HepG2 (cell line): Measurements from ENCODE around the gene UBA6.
"Not testable (repeated sequence)": the region's sequence is repeated elsewhere in the genome, so short reads cannot be mapped to it uniquely, and the experiment has no call there.

Source experiments
- CCDC6 ChIP-seq: sonication (generic); formaldehyde crosslinking; IDR thresholded peaks from 2 replicates; pipeline ENCODE4 v1.8.1; 2022; ENCODE audit warnings: mild to moderate bottlenecking, missing genetic modification reagents, moderate library complexity
- EP300 ChIP-seq, 3 experiments: sonication (generic) in 1 of 3; formaldehyde crosslinking in 1 of 3; IDR thresholded peaks; 2 replicates each; pipeline versions ENCODE4 v1.5.1 to v1.6.1; 2011 to 2020; ENCODE audit warnings: low read depth in 2 of 3, low read length in 2 of 3, borderline replicate concordance in 1 of 3, improper control_type of control experiment in 1 of 3, mild to moderate bottlenecking in 1 of 3, missing genetic modification reagents in 1 of 3, moderate library complexity in 1 of 3
- MTA1 ChIP-seq: sonication (generic); formaldehyde crosslinking; IDR thresholded peaks from 2 replicates; pipeline ENCODE4 v1.4.0; 2020; ENCODE audit warnings: missing genetic modification reagents, mild to moderate bottlenecking, borderline replicate concordance
- SATB2 ChIP-seq: sonication (generic); formaldehyde crosslinking; IDR thresholded peaks from 2 replicates; pipeline ENCODE4 v1.5.0; 2020; ENCODE audit warnings: missing genetic modification reagents
- TAF1 ChIP-seq: sonication (generic); formaldehyde crosslinking; IDR thresholded peaks from 2 replicates; pipeline ENCODE4 v1.4.0; 2020; ENCODE audit warnings: missing genetic modification reagents
- ZBTB33 ChIP-seq: sonication (generic); formaldehyde crosslinking; IDR thresholded peaks from 2 replicates; pipeline ENCODE4 v1.4.0; 2020; ENCODE audit warnings: missing genetic modification reagents
- ZBTB7A ChIP-seq: sonication (generic); formaldehyde crosslinking; IDR thresholded peaks from 2 replicates; pipeline ENCODE4 v1.8.0; 2022; ENCODE audit warnings: mild to moderate bottlenecking, missing genetic modification reagents
- TF ChIP-seq, protein P1 (sequence below): sonication (generic); formaldehyde crosslinking; IDR thresholded peaks from 2 replicates; pipeline ENCODE4 v1.5.0; 2020; ENCODE audit warnings: mild to moderate bottlenecking, missing genetic modification reagents, moderate library complexity
- TF ChIP-seq, protein P2 (sequence below), 2 experiments: sonication (generic) in 1 of 2; formaldehyde crosslinking in 1 of 2; IDR thresholded peaks; 2 replicates each; pipeline versions ENCODE4 v1.4.0 to v1.6.1; 2016 to 2020; ENCODE audit warnings: borderline replicate concordance in 1 of 2, low read depth in 1 of 2, mild to moderate bottlenecking in 1 of 2, missing genetic modification reagents in 1 of 2

DNA sequence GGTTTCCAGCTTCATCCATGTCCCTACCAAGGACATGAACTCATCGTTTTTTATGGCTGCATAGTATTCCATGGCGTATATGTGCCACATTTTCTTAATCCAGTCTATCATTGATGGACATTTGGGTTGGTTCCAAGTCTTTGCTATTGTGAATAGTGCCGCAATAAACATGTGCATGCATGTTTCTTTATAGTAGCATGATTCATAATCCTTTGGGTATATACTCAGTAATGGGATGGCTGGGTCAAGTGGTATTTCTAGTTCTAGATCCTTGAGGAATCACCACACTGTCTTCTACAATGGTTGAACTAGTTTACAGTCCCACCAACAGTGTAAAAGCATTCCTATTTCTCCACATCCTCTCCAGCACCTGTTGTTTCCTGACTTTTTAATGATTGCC, 29.6 kb upstream of the UBA6 start:
- not testable (repeated sequence) for TF ChIP-seq ZBTB33 (CRISPR knock-in tag); CCDC6 (CRISPR knock-in tag); ZBTB7A (CRISPR knock-in tag); SATB2 (CRISPR knock-in tag); MTA1; TAF1 (CRISPR knock-in tag); EP300 (IDR thresholded peaks at IDR 0.05; ENCODE audit: low read depth in 2 of 2, low read length in 2 of 2); EP300 (CRISPR knock-in tag; IDR thresholded peaks at IDR 0.05; ENCODE audit: borderline replicate concordance)
- TF ChIP-seq, protein P1, sequence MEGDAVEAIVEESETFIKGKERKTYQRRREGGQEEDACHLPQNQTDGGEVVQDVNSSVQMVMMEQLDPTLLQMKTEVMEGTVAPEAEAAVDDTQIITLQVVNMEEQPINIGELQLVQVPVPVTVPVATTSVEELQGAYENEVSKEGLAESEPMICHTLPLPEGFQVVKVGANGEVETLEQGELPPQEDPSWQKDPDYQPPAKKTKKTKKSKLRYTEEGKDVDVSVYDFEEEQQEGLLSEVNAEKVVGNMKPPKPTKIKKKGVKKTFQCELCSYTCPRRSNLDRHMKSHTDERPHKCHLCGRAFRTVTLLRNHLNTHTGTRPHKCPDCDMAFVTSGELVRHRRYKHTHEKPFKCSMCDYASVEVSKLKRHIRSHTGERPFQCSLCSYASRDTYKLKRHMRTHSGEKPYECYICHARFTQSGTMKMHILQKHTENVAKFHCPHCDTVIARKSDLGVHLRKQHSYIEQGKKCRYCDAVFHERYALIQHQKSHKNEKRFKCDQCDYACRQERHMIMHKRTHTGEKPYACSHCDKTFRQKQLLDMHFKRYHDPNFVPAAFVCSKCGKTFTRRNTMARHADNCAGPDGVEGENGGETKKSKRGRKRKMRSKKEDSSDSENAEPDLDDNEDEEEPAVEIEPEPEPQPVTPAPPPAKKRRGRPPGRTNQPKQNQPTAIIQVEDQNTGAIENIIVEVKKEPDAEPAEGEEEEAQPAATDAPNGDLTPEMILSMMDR, result not testable (repeated sequence)
- TF ChIP-seq, protein P2, sequence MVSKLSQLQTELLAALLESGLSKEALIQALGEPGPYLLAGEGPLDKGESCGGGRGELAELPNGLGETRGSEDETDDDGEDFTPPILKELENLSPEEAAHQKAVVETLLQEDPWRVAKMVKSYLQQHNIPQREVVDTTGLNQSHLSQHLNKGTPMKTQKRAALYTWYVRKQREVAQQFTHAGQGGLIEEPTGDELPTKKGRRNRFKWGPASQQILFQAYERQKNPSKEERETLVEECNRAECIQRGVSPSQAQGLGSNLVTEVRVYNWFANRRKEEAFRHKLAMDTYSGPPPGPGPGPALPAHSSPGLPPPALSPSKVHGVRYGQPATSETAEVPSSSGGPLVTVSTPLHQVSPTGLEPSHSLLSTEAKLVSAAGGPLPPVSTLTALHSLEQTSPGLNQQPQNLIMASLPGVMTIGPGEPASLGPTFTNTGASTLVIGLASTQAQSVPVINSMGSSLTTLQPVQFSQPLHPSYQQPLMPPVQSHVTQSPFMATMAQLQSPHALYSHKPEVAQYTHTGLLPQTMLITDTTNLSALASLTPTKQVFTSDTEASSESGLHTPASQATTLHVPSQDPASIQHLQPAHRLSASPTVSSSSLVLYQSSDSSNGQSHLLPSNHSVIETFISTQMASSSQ (IDR thresholded peaks at IDR 0.05; ENCODE audit: low read depth), result not testable (repeated sequence)
- TF ChIP-seq, protein P2 (CRISPR knock-in tag; IDR thresholded peaks at IDR 0.05; ENCODE audit: borderline replicate concordance), result not testable (repeated sequence)
